ENCODE data around the gene CRCP.

The CRCP gene

GRCh38 chr7:66189695-66190503 lies 75.3 kb downstream of the CRCP start:
- no peak for DNase-seq (ENCODE audit: low read depth in 2 of 2)

DNA sequence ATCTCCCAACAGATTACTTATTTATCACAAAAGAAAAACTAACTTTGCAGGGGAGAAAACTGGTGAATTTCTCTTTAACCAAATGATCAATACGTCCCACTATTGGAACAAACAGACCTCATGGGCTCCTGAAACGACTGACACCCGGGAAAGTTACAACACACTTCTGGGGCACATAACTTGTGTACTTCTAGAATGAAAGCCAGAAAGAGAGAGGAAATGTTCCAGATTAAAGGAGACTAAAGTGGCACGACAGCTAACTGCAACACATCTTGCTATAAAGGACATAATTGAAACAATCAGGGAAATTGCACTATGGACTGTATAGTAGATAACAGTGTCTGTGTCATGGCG lies 75.8 kb downstream of the CRCP start:
- DNase-seq (ENCODE audit: low read depth in 2 of 2): no peak

GRCh38 chr7:66193146-66193725 lies 78.6 kb downstream of the CRCP start:
- no peak for DNase-seq (ENCODE audit: low read depth in 2 of 2)

GRCh38 chr7:66198469-66198868 lies 83.8 kb downstream of the CRCP start:
- no peak for DNase-seq (ENCODE audit: low read depth in 2 of 2)

- DNase-seq (ENCODE audit: low read depth in 2 of 2): no peak
Measured at GRCh38 chr7:66198956-66199355, 84.3 kb downstream of the CRCP start.

GRCh38 chr7:66202441-66202840 lies 87.8 kb downstream of the CRCP start:
- no peak for DNase-seq (ENCODE audit: low read depth in 2 of 2)
